GM13976 (cell line): Measurements from ENCODE around the gene ANTXR1.

Source experiments
- DNase-seq: peaks from one replicate; pipeline ENCODE4 v3.0.0; 2012; ENCODE audit warnings: low spot score
- in situ Hi-C: fragments of 300-500 bp; cut with MboI; formaldehyde crosslinking; loops from one replicate; pipeline ENCODE4 v1.12.0; 2022; ENCODE audit warnings: low sequenced_read_pairs, mixed read lengths, inconsistent platforms; ENCODE audit not compliant: unreplicated experiment
- TF ChIP-seq, protein P1 (sequence below): IDR thresholded peaks from 2 replicates; pipeline ENCODE4 v1.5.1; 2012; ENCODE audit warnings: borderline replicate concordance, mild to moderate bottlenecking; ENCODE audit not compliant: insufficient read depth; ENCODE audit errors: extremely low read depth, missing control alignments, control extremely low read depth

ANTXR1 gene

DNA sequence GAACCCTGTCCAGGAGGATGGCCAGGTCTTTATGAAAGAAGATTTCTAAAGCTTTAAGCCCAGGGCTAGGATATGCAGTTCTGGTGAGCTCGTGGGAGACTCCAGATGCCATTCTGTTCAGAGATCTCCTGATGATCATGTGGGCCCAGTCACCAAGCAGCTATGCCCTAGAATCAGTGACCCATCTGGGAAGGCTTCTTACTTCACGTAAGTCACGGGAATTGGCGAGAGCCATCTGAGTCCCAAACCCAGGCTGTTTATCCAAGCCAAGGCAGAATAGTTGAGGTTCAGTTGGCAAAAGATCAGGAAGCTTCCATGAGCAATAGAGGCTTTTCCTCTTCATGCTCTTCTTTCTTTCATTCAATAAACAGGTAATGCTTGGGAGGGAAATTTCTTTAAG, 23.9 kb downstream of the ANTXR1 start:
- in situ Hi-C loops, result no loop called here
- DNase-seq, result no peak
- TF ChIP-seq, protein P1, sequence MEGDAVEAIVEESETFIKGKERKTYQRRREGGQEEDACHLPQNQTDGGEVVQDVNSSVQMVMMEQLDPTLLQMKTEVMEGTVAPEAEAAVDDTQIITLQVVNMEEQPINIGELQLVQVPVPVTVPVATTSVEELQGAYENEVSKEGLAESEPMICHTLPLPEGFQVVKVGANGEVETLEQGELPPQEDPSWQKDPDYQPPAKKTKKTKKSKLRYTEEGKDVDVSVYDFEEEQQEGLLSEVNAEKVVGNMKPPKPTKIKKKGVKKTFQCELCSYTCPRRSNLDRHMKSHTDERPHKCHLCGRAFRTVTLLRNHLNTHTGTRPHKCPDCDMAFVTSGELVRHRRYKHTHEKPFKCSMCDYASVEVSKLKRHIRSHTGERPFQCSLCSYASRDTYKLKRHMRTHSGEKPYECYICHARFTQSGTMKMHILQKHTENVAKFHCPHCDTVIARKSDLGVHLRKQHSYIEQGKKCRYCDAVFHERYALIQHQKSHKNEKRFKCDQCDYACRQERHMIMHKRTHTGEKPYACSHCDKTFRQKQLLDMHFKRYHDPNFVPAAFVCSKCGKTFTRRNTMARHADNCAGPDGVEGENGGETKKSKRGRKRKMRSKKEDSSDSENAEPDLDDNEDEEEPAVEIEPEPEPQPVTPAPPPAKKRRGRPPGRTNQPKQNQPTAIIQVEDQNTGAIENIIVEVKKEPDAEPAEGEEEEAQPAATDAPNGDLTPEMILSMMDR, result no peak

DNA sequence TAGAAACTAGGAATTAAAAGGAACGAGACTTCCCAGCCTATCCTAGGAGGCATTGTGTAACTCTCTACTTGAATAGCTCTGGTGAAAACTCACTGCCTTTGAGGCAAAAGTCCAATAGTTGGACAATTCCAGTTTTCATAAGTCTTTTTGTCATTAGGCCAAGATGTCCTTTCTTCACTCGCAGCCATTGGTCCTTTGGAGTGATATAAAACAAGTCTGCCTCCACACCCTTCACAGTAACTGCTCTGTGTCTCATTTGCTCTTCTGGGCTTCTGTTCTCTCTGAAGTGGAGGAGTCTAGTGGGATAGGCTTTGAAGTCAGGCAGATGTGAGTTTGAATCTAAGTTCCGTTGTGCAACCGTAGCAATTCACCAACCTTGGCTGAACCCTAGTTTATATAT, 28.2 kb downstream of the ANTXR1 start:
- in situ Hi-C loops, result no loop called here
- TF ChIP-seq, protein P1, result no peak
- no peak for DNase-seq

DNA sequence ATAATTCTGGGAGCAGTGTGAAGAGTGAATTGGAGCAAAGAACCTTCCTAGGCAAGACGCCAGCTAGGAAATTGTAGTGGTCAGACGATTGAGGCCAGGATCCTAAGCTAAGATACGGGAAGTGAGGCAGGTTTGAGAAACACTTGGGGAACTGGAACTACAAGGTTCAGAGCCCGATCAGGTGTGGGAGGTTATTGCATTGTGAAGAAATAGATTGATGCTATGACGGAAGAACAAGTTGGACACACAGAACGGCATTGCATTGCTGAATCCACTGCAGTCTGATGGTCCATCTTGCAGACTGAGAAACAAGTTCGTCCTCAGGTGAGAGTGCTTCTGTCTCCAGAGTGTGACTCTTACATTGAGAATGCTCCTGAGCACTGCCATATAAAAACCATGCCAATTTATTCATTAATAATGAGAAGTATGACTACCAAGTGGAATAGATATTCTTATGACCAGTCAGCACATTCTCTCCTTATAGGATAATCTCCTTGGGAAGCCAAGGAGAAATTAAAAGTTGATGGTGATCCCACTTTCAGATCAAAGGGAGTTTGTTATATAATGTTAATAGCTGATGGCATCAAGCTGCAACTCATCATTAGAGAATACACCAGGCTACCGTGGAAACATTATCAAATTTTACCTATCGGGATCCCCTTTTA, 30.9 kb downstream of the ANTXR1 start:
- in situ Hi-C loops, result no loop called here
- no peak for DNase-seq
- TF ChIP-seq, protein P1, result no peak

DNA sequence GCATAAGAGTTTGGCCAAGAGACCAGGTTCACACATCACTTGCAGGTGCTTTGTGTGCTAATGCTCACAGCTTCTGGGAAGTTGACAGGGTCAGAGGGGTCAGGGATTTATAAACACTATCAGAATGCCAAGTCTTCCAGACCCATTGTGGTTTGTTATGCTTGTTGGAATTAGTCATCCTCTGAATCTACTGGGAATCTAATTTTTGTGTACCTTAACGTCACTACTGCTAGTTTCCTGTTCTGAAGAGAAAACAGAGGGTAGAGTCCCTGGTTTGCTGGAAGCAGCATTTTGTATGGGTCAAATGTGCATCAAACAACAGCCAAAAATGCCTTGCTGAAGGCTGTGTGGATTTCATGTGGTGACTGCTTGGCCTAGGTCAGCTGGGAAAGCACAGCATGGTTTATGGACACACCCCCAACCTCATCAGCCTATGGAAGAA, 33.3 kb downstream of the ANTXR1 start:
- in situ Hi-C loops, result no loop called here
- no peak for DNase-seq
- TF ChIP-seq, protein P1, result no peak

DNA sequence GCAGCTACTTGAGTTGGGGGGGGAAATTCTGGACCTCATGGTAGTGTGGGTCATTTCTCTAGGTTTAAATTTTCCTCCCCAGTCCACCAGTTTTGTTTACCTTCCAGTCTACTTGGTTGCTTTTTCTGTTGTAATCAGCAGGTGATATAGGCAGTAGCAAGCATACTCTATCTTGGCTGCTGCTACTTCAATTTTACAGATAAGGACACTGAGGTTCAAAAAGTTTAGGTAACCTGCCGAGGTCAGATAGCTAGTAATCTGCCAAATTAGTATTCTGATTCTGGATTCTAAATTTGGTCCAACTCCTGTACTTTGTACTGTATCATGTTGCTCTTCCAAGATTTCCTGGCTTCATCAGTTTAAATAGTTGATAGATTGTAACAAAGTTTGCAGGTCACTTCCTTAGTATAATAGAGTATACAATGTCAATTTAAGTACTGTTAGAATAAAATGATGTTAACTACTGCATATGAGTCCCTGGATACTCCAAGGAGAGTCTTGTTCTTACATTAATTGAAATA, 34.7 kb downstream of the ANTXR1 start:
- in situ Hi-C loops, result no loop called here
- DNase-seq, result no peak
- TF ChIP-seq, protein P1, result no peak

DNA sequence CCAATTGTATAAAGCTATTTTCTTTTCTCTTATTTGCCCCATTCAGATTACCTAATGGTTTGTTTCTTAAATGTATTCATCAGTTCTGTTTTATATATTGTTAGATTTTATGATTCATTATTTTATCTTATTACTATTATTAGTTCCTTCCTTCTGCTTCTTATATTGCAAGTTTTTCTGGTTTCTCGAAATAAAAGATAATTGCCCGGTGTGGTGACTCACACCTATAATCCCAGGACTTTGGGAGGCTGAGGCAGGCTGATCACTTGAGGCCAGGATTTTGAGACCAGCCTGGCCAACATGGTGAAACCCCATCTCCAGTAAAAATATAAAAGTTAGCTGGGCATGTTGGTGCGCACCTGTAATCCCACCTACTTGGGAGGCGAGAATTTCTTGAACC, 37.8 kb downstream of the ANTXR1 start:
- in situ Hi-C loops, result no loop called here
- TF ChIP-seq, protein P1, result no peak
- DNase-seq, result no peak
